Hepatocyte (in vitro differentiated cells): ENCODE measurements around the gene ALK. TPM values are rescaled to one million over a fixed set of nuclear protein-coding genes. Genes with fewer than 3 reads are reported as not detected.

Experiments
- DNase-seq: peaks from one replicate; pipeline ENCODE4 v3.0.0-alpha.2; 2016; ENCODE audit warnings: low spot score
- H2AFZ ChIP-seq: fragments of 200-600 bp; sonication (generic); 2 replicates; pipeline ENCODE4 v1.6.0; 2016; ENCODE audit warnings: antibody characterized with exemption, mild to moderate bottlenecking
- H3K27ac ChIP-seq: fragments of 200-600 bp; sonication (generic); 2 replicates; pipeline ENCODE4 v1.5.1; 2016; ENCODE audit warnings: mild to moderate bottlenecking
- H3K27me3 ChIP-seq: fragments of 200-600 bp; sonication (generic); 2 replicates; pipeline ENCODE4 v1.6.1; 2016
- H3K36me3 ChIP-seq: fragments of 200-600 bp; sonication (generic); replicated peaks from 2 replicates; pipeline ENCODE4 v1.5.1; 2016; ENCODE audit warnings: low read depth; ENCODE audit not compliant: insufficient read depth
- H3K4me1 ChIP-seq: fragments of 200-600 bp; sonication (generic); 2 replicates; pipeline ENCODE4 v1.5.1; 2016; ENCODE audit warnings: mild to moderate bottlenecking, moderate library complexity; ENCODE audit not compliant: insufficient read depth
- H3K4me2 ChIP-seq: fragments of 200-600 bp; sonication (generic); 2 replicates; pipeline ENCODE4 v1.6.0; 2016
- H3K4me3 ChIP-seq: fragments of 200-600 bp; sonication (generic); 2 replicates; pipeline ENCODE4 v1.5.1; 2016; ENCODE audit warnings: mild to moderate bottlenecking
- H3K79me2 ChIP-seq: fragments of 200-600 bp; sonication (generic); 2 replicates; pipeline ENCODE4 v1.6.0; 2017; ENCODE audit warnings: mild to moderate bottlenecking
- H3K9me2 ChIP-seq: fragments of 200-600 bp; sonication (generic); replicated peaks from 2 replicates; pipeline ENCODE4 v1.6.0; 2017; ENCODE audit warnings: mild to moderate bottlenecking; ENCODE audit not compliant: insufficient read depth
- H3K9me3 ChIP-seq: fragments of 200-600 bp; sonication (generic); 2 replicates; pipeline ENCODE4 v1.5.1; 2016; ENCODE audit warnings: low read depth, mild to moderate bottlenecking
- H4K20me1 ChIP-seq: fragments of 200-600 bp; sonication (generic); 2 replicates; pipeline ENCODE4 v1.6.0; 2016; ENCODE audit warnings: mild to moderate bottlenecking; ENCODE audit not compliant: insufficient read depth, poor library complexity, severe bottlenecking
- EZH2 ChIP-seq: fragments of 200-600 bp; sonication (generic); IDR thresholded peaks from 2 replicates; pipeline ENCODE4 v1.6.1; 2016; ENCODE audit warnings: antibody characterized with exemption, mild to moderate bottlenecking, borderline replicate concordance
- EZH2phosphoT487 ChIP-seq: fragments of 200-600 bp; sonication (generic); IDR thresholded peaks from one replicate; pipeline ENCODE4 v1.6.1; 2018; ENCODE audit warnings: antibody characterized with exemption, mild to moderate bottlenecking, low read depth, moderate library complexity; ENCODE audit not compliant: unreplicated experiment, severe bottlenecking
- WGBS: methylation state at CpG from one replicate; pipeline ENCODE4 v1.1.6; 2016; ENCODE audit warnings: low lambda C conversion rate; ENCODE audit errors: missing lambda C conversion rate; 5-methylcytosine and 5-hydroxymethylcytosine counted together
- polyA plus RNA-seq: library from polyadenylated mRNA; unstranded; fragments of >200 nt; fragmentation: Nextera tagmentation; extraction: Ambion mirVana; gene quantifications from 2 replicates; pipeline ENCODE4 v1.2.1, GENCODE V29; 2016
- total RNA-seq: library from RNA; depleted of rRNA; stranded (reverse); fragments of >200 nt; gene quantifications from 2 replicates; pipeline ENCODE4 v1.2.3, GENCODE V29; 2014
- TF ChIP-seq, protein P1 (sequence below): fragments of 200-600 bp; sonication (generic); IDR thresholded peaks from 2 replicates; pipeline ENCODE4 v1.5.1; 2016; ENCODE audit warnings: antibody characterized with exemption, mild to moderate bottlenecking; ENCODE audit not compliant: poor library complexity

ALK gene
- total and polyA plus RNA-seq, 2 experiments from 2014 or later, result 0.16 to 0.27 TPM

DNA sequence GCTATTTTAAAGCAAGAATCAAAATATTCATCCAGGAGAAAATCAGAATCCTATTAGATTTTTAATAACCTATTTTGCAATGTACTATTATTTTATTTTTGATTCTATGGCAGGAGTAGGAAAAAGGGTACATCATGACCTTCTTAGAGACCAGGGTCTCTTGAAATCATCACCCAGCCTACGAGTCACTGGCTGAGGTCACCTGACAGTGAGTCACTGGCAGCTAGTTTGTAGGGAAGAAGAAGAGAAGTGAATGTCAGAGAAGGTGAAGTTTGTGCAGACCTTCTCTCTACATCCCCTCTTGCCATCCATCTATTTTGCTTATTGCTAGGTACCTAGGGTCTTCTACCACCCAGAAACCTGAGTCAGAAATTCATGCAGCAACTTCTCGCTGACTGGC, 144.2 kb downstream of the ALK start:
- Histone ChIP-seq H2AFZ (no peak overlapping the region), H3K4me3 (no peak overlapping the region), H3K4me1 (no peaks in the 10 kb centered on the region), H3K9me3 (no peaks in the 10 kb centered on the region), H3K27me3 (no peaks in the 10 kb centered on the region), H3K4me2 (no peak overlapping the region), H3K36me3 (no peaks in the 10 kb centered on the region), H3K27ac (no peak overlapping the region), H4K20me1 (no peaks in the 10 kb centered on the region), H3K9me2 (no peaks in the 10 kb centered on the region), H3K79me2 (no peaks in the 10 kb centered on the region)
- TF ChIP-seq EZH2phosphoT487, result no peak
- TF ChIP-seq, protein P1, sequence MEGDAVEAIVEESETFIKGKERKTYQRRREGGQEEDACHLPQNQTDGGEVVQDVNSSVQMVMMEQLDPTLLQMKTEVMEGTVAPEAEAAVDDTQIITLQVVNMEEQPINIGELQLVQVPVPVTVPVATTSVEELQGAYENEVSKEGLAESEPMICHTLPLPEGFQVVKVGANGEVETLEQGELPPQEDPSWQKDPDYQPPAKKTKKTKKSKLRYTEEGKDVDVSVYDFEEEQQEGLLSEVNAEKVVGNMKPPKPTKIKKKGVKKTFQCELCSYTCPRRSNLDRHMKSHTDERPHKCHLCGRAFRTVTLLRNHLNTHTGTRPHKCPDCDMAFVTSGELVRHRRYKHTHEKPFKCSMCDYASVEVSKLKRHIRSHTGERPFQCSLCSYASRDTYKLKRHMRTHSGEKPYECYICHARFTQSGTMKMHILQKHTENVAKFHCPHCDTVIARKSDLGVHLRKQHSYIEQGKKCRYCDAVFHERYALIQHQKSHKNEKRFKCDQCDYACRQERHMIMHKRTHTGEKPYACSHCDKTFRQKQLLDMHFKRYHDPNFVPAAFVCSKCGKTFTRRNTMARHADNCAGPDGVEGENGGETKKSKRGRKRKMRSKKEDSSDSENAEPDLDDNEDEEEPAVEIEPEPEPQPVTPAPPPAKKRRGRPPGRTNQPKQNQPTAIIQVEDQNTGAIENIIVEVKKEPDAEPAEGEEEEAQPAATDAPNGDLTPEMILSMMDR, result no peak
- TF ChIP-seq EZH2, result no peak
- DNase-seq, result peak; percentile 35
- WGBS, result 72% methylated on average over 2 of the region's 2 CpGs

DNA sequence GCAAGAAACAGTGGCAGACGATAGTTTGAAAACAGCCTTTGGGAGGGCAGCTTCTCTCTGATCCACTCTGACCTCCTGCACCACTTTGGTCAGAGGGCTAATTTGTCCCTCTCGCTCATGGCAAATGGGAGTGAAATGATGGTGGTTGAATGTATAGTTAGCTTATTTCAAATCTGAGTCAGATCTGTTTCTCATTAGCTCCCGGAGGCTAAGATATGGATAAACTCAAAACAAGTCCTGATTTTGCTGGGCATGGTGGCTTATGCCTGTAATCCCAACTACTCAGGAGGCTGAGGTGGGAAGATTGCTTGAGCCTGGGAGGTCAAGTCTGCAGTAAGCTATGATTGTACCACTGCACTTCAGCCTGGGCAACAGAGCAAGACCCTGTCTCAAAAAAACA, 145.0 kb downstream of the ALK start:
- H3K36me3 ChIP-seq, result no peaks in the 10 kb centered on the region
- no peak overlapping the region for H3K27ac ChIP-seq
- TF ChIP-seq EZH2phosphoT487, result no peak
- TF ChIP-seq EZH2, result no peak
- TF ChIP-seq, protein P1, result no peak
- H2AFZ ChIP-seq, result no peak overlapping the region
- no peaks in the 10 kb centered on the region for H3K9me2 ChIP-seq
- no peak for DNase-seq
- no peaks in the 10 kb centered on the region for H3K27me3 ChIP-seq
- H4K20me1 ChIP-seq, result no peaks in the 10 kb centered on the region
- WGBS, result 27% methylated on average over 3 of the region's 3 CpGs
- no peak overlapping the region for H3K4me3 ChIP-seq
- H3K4me1 ChIP-seq, result no peaks in the 10 kb centered on the region
- H3K4me2 ChIP-seq, result no peak overlapping the region
- no peaks in the 10 kb centered on the region for H3K9me3 ChIP-seq
- H3K79me2 ChIP-seq, result no peaks in the 10 kb centered on the region

DNA sequence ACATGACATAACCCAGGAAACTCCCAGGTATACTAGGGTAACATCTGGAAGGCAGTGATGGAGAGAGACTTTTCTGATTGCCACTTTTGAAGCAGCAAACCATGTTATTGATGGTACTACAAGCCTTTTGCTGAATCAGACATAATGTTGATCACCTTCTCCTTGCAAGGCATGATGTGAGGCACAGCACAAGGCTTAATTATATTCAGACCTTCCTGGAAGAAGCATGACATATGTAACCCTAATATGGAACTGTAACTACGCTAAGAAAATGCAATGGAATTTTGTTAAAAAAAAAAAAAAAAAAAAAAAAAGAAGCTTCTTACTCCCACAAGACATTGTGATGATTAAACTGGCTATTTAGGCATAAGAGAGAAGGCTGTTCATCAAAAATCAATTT, 145.4 kb downstream of the ALK start:
- Histone ChIP-seq H3K9me2 (no peaks in the 10 kb centered on the region), H3K27ac (no peak overlapping the region), H3K4me1 (no peaks in the 10 kb centered on the region), H3K36me3 (no peaks in the 10 kb centered on the region), H4K20me1 (no peaks in the 10 kb centered on the region), H3K79me2 (no peaks in the 10 kb centered on the region), H3K4me3 (no peak overlapping the region), H3K4me2 (no peak overlapping the region), H2AFZ (no peak overlapping the region), H3K27me3 (no peaks in the 10 kb centered on the region), H3K9me3 (no peaks in the 10 kb centered on the region)
- TF ChIP-seq EZH2 (no peak), EZH2phosphoT487 (no peak)
- TF ChIP-seq, protein P1, result no peak
- DNase-seq, result no peak
- 64% methylated on average over 1 of the region's 1 CpG for WGBS

DNA sequence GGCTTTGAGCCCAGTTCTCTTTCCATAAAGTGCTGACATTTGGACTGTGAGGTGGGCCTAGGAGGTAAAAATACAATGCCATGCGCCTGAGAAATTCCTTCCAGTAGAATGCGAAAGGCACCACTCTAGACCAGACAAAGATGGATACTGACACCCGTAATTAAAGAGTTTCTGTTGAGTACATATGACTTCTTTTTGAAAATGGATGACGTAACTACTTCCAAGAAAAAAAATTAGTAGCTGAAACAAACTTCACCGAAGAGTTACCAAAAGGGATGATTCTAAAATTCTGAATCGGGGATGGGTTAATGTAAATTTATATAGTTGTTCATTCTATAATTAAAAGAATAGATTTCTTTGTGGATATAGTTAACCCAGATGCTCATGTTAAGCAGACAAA, 146.8 kb downstream of the ALK start:
- Histone ChIP-seq H3K36me3 (no peaks in the 10 kb centered on the region), H3K9me2 (no peaks in the 10 kb centered on the region), H4K20me1 (no peaks in the 10 kb centered on the region), H3K4me2 (no peak overlapping the region), H3K4me3 (no peak overlapping the region), H3K27ac (no peak overlapping the region), H3K27me3 (no peaks in the 10 kb centered on the region), H2AFZ (no peak overlapping the region), H3K9me3 (no peaks in the 10 kb centered on the region), H3K4me1 (no peaks in the 10 kb centered on the region), H3K79me2 (no peaks in the 10 kb centered on the region)
- TF ChIP-seq EZH2 (no peak), EZH2phosphoT487 (no peak)
- TF ChIP-seq, protein P1, result no peak
- DNase-seq, result no peak
- 92% methylated on average over 6 of the region's 6 CpGs for WGBS
